ENCODE measurements around the gene FNIP2.

The FNIP2 gene

DNA sequence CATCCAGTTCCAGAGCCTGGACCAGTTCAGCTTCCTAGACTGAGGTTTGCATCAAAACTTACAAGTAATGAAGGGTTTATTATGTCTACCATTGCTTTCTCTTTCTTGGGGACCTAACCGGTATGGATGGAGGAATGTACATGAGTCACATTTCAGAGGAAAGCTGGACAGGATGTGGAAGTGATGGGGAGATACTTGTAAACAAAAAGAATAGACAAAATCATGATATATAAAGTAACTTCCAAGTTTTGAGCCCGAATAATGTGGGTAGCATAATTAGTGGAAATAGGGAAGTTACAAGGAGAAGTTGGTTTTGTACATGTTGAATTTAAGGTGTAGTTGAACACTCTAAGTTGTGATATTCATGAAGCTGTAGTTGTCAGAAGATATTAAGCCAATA is 15.0 kb downstream of the FNIP2 start:
- no peak for TF ChIP-seq ZFX (IDR thresholded peaks at IDR 0.05; ENCODE audit: borderline replicate concordance)
- TF ChIP-seq, protein P1, sequence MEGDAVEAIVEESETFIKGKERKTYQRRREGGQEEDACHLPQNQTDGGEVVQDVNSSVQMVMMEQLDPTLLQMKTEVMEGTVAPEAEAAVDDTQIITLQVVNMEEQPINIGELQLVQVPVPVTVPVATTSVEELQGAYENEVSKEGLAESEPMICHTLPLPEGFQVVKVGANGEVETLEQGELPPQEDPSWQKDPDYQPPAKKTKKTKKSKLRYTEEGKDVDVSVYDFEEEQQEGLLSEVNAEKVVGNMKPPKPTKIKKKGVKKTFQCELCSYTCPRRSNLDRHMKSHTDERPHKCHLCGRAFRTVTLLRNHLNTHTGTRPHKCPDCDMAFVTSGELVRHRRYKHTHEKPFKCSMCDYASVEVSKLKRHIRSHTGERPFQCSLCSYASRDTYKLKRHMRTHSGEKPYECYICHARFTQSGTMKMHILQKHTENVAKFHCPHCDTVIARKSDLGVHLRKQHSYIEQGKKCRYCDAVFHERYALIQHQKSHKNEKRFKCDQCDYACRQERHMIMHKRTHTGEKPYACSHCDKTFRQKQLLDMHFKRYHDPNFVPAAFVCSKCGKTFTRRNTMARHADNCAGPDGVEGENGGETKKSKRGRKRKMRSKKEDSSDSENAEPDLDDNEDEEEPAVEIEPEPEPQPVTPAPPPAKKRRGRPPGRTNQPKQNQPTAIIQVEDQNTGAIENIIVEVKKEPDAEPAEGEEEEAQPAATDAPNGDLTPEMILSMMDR (IDR thresholded peaks at IDR 0.05): no peak
- no peak overlapping the region for H3K27ac ChIP-seq

DNA sequence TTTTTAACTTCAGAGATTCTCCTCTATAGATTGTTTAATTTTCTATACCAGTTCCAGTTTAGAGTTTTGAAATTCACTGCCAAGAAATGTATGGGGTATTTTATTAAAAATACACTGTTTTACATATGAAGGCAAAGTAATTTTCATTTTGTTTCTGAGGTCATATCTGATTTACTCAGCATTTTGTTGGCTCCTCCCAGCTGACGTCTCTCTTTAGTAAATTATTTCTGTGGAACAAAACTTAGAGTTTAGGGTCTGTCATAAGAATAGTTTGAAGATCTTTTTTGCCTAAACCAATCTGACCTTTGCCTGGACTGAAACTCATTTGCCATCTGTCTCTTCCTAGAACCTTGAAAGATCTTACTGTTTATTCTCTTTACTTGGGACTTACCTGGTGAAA is 16.9 kb downstream of the FNIP2 start:
- TF ChIP-seq, protein P1 (IDR thresholded peaks at IDR 0.05): no peak
- no peak for TF ChIP-seq ZFX (IDR thresholded peaks at IDR 0.05; ENCODE audit: borderline replicate concordance)
- 0 out of 2 replicates have a peak overlapping the region, but pooled peaks have one; percentile 3 for H3K27ac ChIP-seq

DNA sequence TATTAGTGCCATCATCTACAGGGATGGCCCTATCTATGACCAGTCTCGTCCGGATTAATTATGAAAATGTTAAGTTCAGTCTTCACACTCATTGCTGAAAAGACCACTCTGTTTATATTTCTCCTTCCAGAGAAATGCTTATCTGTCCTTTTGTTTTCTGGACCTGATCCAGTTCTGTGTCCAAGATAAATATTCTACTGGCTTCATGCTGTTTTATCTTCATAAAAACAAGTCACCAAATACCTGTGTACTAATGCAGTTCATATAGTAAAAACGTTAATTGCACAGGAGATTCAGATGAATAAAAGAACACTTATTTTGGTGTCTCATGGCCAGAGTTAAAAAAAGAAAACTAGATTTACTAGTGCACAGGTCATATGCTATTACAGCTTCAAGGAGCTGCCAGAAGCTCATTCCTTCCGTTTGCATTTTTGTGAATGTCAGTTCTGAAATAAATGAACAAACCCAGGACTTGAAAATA is 17.3 kb downstream of the FNIP2 start:
- TF ChIP-seq ZFX (IDR thresholded peaks at IDR 0.05; ENCODE audit: borderline replicate concordance): no peak
- 0 out of 2 replicates have a peak overlapping the region, but pooled peaks have one; percentile 3 for H3K27ac ChIP-seq

DNA sequence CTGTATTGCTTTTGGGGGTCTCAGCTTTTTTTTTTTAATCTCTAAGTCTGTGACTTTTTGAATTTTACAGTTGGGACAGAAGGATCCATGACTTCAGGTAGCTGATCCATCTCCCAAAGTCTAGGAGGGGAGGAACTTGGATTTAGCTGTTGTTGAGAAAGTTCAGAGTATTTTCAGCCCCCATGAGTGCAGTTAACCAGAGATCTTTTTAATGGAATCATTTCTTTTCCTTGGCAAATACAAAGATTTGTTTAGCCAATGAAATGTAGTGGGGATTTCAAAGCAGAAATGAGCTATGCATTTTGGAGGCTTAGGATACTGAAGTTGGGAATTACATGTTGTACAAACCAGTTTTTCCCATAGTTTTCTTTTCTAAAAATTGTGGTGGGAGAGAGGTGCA is 18.1 kb downstream of the FNIP2 start:
- TF ChIP-seq ZFX (IDR thresholded peaks at IDR 0.05; ENCODE audit: borderline replicate concordance): no peak
- TF ChIP-seq, protein P1 (IDR thresholded peaks at IDR 0.05): no peak
- no peak overlapping the region for H3K27ac ChIP-seq

DNA sequence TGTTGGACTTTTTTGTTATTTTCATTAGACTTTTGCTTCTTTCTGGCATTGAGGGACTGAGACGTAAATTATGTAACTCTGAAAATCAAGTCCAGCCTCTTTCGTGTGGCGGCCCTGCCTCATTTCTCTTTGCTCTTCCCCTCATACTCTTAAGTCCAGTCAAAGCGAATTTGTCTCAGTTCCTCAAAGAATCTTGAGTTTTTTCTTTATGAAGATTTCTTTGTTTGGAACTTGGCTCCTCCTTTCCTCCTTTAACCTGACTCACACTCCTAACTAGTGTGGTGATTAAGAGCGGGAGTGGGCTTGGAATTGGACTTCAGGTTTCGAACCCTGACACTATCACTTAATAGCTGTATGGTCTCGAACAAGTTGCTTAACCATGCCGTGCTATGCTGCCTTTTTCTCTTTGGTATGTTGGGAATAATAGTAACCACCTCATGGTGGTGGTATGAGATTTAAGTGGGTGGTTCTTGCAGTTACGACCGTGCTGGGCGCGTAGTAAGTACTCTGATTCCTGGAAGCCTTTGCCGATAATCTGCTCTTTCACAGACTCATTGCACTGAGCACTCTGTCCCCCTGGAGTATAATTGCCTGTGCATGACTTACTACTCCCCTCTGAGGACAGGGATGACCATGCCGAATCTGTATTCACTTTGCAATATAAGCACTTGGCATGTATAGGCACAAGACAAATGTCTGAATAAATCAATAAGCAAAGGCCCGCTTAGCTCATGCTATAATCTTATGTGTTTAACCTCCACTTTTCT is 19.1 kb downstream of the FNIP2 start:
- H3K27ac ChIP-seq: no peak overlapping the region

DNA sequence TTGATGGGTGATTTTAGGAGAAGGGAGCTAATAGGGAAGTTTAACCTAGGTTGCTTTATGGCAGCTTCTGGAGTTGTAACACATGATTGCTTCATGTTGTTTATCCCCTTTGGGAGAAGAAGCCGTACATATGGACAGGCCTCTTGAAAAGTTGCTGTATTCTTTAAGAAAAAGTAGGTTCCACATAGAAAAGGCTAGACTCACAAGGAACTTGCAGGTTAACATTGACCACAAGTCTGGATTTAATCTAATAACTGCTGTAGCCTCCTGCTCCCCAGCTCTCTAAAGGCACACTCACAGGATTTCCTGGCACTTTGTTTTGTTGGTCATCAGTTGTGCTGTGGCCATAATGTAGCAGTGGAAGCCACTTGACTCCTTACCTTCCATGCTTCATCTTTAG is 19.7 kb downstream of the FNIP2 start:
- no peak for TF ChIP-seq ZFX (IDR thresholded peaks at IDR 0.05; ENCODE audit: borderline replicate concordance)
- TF ChIP-seq, protein P1 (IDR thresholded peaks at IDR 0.05): no peak
- H3K27ac ChIP-seq: no peak overlapping the region

More for the DNA sequence above, 19.1 kb downstream of the FNIP2 start:
- no peak for TF ChIP-seq ZFX (IDR thresholded peaks at IDR 0.05; ENCODE audit: borderline replicate concordance)
- TF ChIP-seq, protein P1 (IDR thresholded peaks at IDR 0.05): no peak

DNA sequence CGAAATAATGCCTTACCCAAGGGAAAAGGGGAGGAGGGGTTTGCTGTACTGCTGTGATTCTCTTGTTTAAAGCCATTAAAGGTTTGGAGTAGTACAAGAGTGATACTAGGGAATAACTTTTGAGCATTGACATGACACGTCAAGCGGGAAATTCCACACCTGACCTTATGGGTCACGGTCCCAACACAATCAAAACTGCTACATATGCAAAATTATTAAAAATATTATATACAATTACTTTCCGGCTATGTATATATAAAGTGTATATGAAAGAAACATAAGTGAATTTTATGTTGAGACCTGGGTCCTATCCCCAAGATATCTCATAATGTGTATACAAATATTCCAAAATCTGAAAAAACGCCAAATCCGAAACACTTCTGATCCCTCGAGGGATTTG is 21.0 kb downstream of the FNIP2 start:
- no peak for TF ChIP-seq ZFX (IDR thresholded peaks at IDR 0.05; ENCODE audit: borderline replicate concordance)
- TF ChIP-seq, protein P1 (IDR thresholded peaks at IDR 0.05): no peak
- no peak overlapping the region for H3K27ac ChIP-seq
